Activated CD4-positive, alpha-beta T cell treated with anti-CD3 and anti-CD28 coated beads for 48 hours (primary cell): ENCODE measurements around the gene ETV1.

ENCODE experiments used
- DNase-seq: peaks from one replicate; pipeline ENCODE4 v3.0.0-alpha.2; 2020

The ETV1 gene

GRCh38 chr7:13984831-13985685, 4.4 kb downstream of the ETV1 start:
- no peak for DNase-seq

- DNase-seq = no peak
Observed at GRCh38 chr7:13984061-13984460, 5.4 kb downstream of the ETV1 start.

- DNase-seq = no peak
Observed at GRCh38 chr7:13982940-13983677, 6.4 kb downstream of the ETV1 start.

- DNase-seq = no peak
Observed at GRCh38 chr7:13981070-13981469, 8.4 kb downstream of the ETV1 start.

- DNase-seq = no peak
Observed at GRCh38 chr7:13980474-13980873, 9.0 kb downstream of the ETV1 start.

- DNase-seq = no peak
Observed at GRCh38 chr7:13979671-13980435, 9.6 kb downstream of the ETV1 start.

GRCh38 chr7:13976594-13976993, 12.9 kb downstream of the ETV1 start:
- DNase-seq = no peak

GRCh38 chr7:13965077-13965476, 24.4 kb downstream of the ETV1 start:
- DNase-seq = no peak

- no peak for DNase-seq
Observed at GRCh38 chr7:13963925-13964324, 25.5 kb downstream of the ETV1 start.

GRCh38 chr7:13955494-13955893, 34.0 kb downstream of the ETV1 start:
- no peak for DNase-seq

- DNase-seq = no peak
Observed at GRCh38 chr7:13953368-13953767, 36.1 kb downstream of the ETV1 start.

- no peak for DNase-seq
Observed at GRCh38 chr7:13952921-13953320, 36.5 kb downstream of the ETV1 start.

GRCh38 chr7:13949939-13950338, 39.5 kb downstream of the ETV1 start:
- no peak for DNase-seq

- DNase-seq = no peak
Observed at GRCh38 chr7:13949445-13949844, 40.0 kb downstream of the ETV1 start.

- no peak for DNase-seq
Observed at GRCh38 chr7:13948019-13948801, 41.3 kb downstream of the ETV1 start.

GRCh38 chr7:13947535-13947934, 41.9 kb downstream of the ETV1 start:
- DNase-seq = no peak

GRCh38 chr7:13946181-13946580, 43.3 kb downstream of the ETV1 start:
- DNase-seq = no peak

- no peak for DNase-seq
Observed at GRCh38 chr7:13945670-13946069, 43.8 kb downstream of the ETV1 start.

- no peak for DNase-seq
Observed at GRCh38 chr7:13933536-13933935, 55.9 kb downstream of the ETV1 start.

GRCh38 chr7:13933091-13933490, 56.4 kb downstream of the ETV1 start:
- DNase-seq = no peak

GRCh38 chr7:13932131-13932530, 57.3 kb downstream of the ETV1 start:
- no peak for DNase-seq

GRCh38 chr7:13921062-13921461, 68.4 kb downstream of the ETV1 start:
- no peak for DNase-seq
